NK-92 treated with Interleukin-12 subunit alpha and Interleukin-12 subunit beta, amount 100 ng/mL, for 24 hours (cell line): Measurements from ENCODE around the gene CREB3L2.

Source experiments
- DNase-seq: peaks from one replicate; lab custom pipeline; 2025; lab: John Stamatoyannopoulos, UW

CREB3L2 gene

DNA sequence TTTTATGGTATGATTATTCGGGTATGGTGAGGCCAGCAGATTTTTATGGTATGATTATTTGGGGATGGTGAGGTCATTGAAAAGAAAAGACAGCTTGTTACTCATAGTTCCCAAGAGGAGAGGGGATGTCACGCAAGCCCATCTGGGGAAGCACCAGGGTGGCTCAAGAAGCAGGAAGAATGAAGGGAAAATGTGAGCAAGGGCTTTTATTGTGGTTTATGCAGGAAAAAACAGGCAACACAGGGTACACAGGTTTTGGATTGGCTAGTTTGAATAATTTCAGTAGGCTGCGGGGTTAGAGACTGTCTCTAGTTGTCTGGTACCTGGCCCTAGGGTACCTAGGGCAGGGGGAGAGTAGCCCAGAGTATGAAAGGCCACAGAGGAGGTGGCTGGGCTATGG, 128.4 kb downstream of the CREB3L2 start:
- no peak for DNase-seq

DNA sequence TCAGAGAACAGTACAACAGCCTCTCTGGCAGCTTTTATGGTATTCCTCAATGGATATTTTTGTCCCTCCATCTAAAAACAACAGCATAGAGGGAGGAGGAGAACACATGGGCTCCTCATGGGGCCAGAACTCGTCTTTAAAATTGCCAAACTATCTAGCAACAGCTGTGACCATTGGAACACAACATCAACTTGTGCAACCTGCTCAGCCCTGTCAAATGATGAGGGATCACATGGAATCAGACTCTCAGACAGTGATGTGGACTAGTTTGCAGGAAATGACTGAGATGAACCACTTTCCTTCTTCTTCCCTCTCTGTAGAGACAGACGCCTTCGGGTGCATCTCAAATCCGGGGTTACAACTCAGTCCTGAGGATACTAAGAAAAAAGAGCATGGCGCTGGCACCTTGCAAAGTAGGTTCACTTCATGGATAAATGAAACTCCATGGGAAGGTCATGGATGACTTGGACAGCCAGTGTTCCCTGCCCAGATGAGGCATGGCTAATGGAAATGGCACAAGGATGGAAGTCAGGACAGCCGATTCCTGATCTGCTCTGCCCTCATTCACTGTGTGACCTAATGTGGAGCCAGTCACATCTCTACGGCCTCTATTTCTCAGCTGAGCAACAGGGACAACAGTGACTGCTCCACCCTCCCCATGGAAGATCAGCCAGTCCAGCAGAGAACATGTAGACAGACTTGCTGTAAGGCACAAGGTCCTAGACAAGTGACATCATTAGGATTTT, 130.5 kb downstream of the CREB3L2 start:
- no peak for DNase-seq

DNA sequence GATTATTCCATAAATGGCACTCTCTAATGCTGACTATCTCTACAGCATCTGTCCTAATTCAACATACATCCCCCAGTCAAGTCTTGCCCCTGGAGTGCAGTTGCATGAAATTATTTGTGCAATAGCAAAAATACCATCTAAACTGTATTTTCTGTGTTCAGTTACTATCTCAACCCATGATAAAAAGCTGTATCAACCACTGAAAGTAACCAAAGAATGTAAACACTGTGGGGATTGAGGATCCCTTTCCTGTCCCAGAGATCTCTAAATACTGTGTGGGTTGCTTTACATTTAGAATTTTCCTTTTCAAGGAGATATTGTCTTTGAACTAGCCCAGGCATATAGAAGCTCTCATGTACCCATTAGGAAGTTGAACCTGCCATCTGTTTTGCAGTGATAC, 131.2 kb downstream of the CREB3L2 start:
- DNase-seq, result no peak

DNA sequence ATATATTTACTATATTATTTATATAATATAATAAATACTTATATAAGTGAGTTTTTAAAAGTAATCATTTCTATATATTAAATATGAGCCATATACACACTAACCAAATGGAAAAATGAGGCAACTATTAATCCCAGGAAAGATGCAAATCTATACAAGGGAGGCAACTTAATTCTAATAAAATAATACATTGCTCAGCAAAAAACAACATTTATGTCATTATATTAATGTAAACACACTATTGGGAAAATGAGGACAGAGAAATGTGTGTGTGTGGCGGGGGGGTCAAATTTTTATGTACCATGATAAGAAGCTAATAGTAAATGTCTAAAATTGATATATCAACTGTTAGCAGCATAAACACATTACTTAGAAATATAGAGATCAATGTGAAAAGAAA, 131.8 kb downstream of the CREB3L2 start:
- DNase-seq, result no peak

DNA sequence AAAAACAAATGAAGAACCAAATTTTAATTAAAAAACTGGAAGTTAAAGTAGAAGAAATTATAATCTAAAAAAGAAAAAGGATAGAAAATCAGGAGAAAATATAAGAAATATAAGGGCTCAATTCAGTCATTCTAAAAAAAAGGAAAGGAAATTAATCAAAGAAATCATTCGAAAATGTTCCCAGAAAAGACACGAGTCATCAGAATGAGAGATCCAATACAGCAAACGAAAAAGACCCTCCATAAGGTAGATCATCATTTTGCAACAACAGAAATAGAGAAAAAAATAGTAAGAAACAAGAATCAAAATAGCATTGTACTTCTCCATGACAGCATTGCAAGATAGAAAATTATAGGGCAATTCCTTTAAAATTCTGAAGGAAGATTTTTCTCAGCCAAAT, 132.6 kb downstream of the CREB3L2 start:
- no peak for DNase-seq

DNA sequence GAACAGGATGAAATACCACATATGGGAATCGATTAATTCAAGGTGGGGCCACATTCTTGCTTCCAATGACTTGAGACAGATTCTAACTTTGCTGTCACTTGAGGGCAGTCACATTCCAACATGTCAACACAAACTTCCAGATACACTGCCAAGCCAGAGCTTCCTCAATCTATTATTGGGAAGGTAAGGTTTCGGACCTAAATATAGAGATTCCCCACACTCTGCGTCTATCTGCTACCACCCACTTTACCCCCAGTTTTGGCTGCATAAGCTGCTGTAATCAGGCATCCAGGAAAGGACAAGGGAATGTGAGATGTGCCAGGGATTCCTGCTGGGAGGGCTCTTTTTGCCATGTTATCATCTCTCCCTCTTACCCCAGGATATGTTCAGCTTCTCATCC, 134.6 kb downstream of the CREB3L2 start:
- DNase-seq, result no peak

DNA sequence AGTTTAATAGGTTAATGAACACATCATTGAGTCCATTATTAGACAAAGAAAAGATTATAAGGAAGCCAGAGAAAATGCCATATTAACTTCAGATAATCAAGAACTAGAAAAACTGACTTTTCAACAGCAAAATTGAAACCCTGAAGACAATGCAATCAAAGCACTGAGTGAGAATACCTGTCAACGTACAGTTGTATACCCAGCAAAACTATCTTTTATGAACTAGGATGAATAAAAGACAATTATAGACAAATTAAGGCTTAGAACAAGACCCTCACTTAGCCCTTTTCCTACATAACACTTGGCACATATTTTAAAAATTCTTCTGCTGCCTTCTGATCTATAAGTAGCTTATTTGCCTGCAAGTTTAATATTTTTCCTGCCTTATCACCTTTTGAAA, 136.1 kb downstream of the CREB3L2 start:
- DNase-seq, result no peak

DNA sequence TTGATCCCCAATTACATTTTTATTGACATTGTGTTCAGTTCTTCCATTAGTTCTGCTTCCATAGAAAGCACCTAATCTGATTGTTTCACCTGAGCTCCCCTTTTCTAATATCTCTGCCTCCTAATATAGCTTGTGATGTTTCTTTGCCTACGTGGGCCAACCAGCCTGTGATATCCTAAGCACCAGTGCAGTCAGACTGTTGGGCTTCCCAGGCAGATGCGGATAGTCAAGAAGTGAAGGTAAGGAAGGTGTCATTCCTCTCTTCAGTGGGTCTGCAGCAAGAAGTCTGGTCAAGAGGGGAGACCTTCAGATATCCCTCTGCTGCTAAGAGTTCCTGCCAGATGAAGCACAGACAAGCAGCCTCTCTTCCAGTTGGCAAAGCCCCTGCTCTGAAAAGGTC, 138.9 kb downstream of the CREB3L2 start:
- DNase-seq, result no peak

DNA sequence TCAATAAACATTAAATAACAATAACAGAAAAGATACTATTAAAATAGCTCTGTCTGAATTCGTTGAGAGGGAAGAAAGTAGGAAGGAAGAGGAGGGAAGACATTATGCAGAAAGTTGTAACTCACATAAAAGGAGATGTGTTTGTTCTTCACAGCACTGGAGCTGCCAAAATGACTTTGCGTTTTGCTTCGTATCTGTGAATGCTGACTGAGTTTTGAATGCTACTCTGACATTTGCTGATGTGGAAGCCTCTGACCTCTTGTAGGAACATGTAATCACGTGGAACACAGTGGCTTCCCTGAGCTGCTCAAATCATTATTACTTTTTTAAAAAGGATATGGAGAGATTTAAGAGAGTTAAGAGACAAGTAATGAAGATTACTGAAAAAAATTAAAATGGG, 139.5 kb downstream of the CREB3L2 start:
- no peak for DNase-seq

DNA sequence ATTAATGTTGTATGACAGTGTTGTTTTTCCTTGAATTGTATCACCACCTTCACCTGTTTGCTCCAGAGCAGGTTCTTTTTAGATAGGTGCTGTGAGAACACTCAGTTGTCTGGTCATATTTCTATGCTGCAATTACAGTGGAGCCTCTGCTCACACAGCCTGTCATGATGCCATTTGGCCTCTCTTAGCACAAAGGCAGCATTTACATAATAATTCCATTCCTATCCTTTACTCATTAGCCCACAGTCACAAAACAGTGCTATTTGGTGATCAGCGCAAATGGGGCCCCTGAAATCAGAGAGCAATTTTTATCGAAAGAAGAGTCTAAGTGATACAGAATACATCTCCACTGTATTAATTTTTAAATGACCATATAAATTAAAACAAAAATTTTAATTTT, 141.3 kb downstream of the CREB3L2 start:
- DNase-seq, result no peak

DNA sequence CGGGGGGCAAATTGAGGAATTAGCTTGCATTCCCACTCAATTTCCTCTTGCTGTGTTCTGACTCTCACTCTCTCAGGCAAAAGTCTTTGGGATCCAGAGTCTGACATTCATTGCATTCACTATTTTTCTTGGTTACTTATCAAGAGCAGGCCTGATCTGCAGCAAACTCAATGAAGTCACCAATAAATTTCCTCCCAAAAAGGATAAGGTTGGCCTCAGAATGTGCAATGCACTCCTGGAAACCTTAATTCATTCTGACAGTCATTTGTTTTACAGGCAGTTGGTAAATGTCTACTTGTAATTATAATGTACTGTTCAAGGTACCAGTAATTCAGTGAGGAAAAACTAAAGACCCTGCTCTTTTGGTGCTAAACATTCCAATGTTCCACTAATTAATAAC, 148.8 kb downstream of the CREB3L2 start:
- no peak for DNase-seq

DNA sequence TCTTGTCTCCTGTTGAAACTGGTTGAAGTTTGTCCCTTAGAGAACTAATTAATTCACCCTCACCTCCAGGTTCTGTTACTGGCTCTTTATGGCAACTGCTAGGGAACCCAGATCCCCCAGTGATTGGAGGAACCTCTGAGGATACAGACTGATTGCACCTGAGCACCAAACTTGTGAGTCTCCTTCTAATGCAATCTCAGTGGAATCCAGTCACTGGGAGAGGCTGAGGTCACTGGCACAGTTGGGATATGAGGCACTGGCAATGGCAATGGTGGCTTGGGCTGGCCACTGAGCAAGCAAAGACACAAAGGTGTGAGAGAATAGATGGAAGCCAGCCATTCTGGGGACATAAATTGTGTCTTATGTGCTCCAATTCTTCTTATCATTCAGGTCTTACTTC, 149.8 kb downstream of the CREB3L2 start:
- no peak for DNase-seq

DNA sequence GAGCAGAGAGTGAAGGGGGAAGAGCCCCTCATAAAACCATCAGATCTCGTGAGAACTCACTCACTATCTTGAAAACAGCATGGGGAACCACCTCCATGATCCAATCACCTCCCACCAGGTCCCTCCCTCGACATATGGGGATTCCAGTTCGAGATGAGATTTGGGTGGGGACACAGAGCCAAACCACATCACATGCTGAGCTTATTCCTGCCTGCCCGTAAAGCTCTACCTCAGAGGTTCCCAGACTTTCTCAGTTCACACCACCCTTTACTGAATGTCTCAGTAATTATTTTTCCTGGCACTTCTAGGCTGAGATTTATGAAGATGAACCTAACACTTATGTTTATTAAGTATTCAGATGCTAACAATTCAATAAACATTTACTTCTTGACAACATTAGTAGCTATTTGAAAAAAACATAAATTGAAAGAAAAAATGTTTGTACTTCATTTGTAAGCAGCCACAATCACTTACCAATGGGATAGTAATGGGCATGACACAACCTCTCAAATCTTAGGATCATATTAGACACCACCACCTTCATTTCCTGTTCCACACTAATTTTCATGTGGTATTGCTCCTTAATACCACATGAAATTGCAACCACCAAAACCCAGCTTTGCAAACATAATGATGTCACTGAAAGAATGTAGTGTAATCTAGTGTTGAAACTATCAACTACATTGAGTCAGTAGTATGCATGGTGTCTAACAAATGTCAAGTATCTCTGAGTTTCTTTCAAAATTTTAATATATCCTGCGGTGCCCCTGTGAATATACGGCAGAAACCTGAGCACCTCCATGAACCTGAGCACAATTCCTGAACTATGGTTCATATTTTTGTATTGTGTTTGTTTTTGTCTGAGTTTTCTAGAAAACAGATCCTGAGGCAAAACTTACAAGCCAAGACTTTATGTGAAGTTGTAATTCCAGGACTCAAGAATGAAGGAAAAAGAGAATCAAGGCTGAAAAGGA, 150.6 kb downstream of the CREB3L2 start:
- no peak for DNase-seq

DNA sequence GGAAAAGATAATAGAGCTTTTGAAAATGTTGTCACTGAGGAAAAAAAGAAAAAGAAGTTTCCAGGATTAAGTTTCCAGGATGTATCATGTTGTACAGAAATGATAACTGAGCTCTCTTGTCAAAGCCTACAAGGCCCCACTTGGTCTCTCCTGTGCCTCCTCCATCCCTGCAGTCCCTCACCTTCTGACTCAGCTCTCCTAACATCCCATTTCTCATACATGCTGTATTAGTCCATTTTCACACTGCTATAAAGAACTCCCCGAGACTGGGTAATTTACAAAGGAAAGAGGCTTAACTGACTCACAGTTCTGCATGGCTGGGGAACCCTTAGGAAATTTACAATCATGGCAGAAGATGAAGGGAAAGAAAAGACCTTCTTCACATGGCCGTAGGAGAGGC, 151.3 kb downstream of the CREB3L2 start:
- no peak for DNase-seq

DNA sequence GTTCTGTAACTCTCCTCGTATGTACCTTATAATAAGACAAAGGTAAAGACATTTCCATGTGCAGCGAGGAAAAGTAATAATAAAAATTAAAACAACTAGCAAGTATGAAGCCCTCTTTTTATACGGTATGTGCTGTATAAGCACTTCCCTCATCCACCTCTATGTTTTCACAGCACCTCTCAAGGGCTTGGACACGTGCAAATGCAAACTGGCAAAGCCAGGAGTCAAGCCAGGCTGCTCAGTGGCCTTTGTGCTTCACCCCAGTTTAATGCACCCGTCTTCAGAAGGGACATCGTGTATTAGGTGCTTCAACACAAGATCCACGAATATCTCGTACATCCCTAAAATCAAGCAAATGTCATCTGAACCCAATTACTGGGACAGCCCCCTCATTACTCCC, 153.8 kb downstream of the CREB3L2 start:
- no peak for DNase-seq

DNA sequence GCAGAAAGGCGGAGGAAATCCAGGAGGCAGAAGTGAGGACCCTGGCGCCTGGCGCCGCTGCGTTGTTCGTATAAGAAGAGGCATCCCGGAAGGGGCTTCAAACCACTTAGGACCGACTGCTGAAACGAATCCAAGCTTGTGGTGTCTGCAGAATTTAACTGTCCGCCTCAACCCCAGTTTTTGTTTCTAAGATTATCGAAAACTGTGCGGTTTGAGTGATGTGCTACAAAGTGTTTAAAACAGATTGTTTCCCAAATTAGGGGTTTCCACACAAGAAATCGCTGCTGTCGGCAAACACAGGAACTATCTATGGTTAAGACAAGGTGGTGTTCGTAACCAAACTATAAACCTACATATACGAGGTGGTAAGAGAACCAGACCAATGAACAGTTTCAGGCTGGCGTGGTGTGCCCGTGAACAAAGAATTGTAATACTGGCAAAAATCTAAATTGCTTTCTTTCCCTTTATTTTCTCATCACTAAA, 154.3 kb downstream of the CREB3L2 start:
- no peak for DNase-seq

DNA sequence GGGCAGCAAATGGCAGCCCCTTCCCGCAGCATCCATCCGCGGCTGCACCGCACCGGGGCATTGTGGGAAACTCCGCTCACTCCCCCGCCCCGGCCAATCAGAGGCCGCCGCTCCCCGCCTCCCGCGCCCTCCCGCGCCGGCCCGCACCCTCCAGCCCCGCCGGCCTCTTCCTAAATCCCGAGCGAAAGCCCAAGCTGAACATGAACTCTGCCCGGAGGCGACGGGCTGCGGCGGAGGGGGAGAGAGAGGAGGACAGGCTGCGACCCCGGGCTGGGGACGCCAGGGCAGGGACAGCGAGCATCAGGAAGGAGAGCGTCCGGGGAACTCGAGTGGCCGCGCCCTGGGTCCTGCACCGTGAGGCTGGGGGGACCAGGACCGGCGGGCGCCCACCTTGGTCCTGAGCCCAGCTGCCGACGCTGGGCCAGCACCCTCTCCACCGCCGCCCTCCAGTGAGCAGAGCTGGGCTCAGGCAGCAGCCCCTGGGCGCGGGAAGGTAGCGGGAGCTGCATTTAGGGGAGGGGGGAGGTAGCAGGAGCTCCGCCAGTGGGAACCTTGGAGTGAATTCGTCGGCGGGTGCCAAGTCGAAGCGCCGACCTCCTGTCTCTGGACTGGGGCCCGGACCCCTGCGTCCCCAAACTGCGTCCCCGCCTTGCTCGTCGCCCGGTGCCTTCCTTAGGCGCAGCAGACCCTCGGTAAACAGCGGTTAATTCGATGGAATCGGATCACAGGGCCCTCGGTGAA, 154.9 kb downstream of the CREB3L2 start, which contains the start of gene DGKI:
Gene DGKI, minus strand, starts transcription at position 148 of the 741 bp plus-strand sequence.
- DNase-seq, result no peak

DNA sequence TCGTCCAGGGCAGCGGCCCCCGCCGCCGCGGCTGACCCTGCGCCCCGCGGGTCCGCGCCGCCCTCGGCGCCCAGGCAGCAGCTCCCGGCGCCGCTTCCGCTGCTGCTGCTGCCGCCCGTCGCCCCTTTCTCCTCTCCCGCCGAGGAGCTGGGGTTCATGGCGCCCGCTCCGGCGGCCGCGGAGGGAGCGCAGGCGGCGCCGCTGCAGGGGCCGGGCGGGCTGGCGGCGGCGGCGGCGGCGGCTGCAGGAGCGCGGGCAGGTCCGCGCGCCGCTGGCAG, 155.4 kb downstream of the CREB3L2 start:
- DNase-seq, result no peak

DNA sequence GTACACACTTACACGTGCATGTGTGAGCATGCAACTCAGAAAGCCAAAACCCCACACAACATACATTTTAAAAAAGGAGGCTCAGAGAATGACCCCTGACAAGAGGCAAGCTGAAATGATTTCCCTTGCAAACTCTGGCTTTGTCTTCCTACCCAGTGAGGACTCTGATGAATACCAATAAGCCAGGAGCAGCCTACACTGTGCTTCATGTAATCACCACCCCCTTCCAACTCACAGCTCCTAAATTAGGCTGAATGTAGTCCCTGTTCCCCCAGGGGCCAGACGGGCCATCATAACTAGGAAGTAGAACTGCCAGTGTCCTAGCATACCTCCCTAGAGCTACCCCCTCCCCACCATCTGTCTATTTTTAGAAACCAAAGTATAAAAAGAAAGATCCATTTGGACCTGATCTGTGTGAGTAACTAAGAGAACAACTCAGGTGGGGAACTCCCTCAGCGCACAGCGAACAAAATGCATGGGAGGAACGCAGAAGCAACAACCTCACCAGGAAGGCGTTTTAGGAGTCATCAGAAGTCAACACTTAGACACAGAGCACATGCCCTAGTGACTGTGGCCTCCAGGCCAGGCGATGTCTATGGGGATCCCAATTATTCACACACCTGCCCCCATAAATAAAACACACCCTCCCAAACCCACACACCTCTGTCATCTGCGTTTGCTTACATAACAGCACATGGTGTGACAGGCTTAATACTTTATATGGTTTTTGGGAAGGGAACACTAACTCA, 157.0 kb downstream of the CREB3L2 start:
- no peak for DNase-seq

DNA sequence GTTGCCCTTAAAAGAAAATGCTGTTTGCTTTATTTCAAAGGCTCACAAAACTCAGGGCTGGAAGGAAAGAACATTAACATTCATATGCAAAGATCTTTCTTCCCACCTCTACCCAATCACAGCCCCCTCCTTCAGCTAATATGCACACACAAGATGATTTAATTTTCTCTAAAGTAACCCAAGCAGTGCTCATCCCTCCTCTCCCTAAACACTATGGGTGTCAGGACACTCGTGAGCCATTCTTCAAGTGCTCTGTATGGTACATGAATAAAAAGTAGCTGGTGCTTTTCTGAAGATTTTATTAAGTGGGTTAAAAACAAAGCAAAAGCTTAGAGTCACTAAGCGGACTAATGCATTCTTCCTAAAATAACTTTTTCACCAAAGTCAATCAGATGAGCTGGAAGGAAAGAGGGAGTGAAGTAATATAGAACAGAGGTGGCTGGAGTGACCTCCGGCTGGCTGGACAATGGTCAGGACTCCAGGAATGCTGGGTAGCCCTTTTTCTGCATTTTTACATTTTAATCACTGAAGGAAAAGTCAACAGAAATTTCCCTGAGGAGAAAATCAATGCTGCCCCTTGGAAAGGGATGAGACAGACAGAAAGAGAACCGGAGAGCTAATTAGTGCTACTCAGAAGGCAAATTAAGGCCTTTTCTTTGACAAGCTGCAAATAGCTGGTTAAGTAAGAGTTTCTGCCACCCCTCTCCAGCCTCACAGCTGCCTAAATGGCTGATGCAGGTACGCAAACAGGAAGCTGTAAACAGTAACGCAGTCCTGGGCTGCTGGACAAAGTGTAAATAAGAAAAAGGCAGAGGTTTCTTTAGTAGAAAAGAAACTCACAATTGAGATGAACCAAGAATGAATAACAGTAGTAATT, 161.7 kb downstream of the CREB3L2 start:
- DNase-seq, result no peak
